ENCODE measurements around the gene ZDHHC7.

The ZDHHC7 gene

GRCh38 chr16:84937196-84938005 is 73.9 kb downstream of the ZDHHC7 start:
- H3K27me3 ChIP-seq (ENCODE audit: low read depth, low read length), result peaks cover 8% of the 10 kb centered on the region; the same call in 1 of the 2 replicates
- no peak overlapping the region for H3K4me3 ChIP-seq (ENCODE audit: low read length)
- H3K4me2 ChIP-seq (ENCODE audit: low read length), result no peak overlapping the region
- H3K79me2 ChIP-seq (ENCODE audit: low read length), result no peaks in the 10 kb centered on the region
- H3K4me1 ChIP-seq (ENCODE audit: low read length), result no peaks in the 10 kb centered on the region
- H3K9ac ChIP-seq (ENCODE audit: low read length), result no peak overlapping the region
- no peak for TF ChIP-seq EZH2phosphoT487 (IDR thresholded peaks at IDR 0.05; ENCODE audit: low read depth)
- no peak for TF ChIP-seq CTCF (IDR thresholded peaks at IDR 0.05; ENCODE audit: low read depth, low read length)
- no peak overlapping the region for H2AFZ ChIP-seq (ENCODE audit: low read depth, low read length)
- H3K27ac ChIP-seq (ENCODE audit: low read length), result no peak overlapping the region
- no peaks in the 10 kb centered on the region for H4K20me1 ChIP-seq (ENCODE audit: insufficient read depth, low read length)
- no peaks in the 10 kb centered on the region for H3K36me3 ChIP-seq (replicated peaks; ENCODE audit: low read depth, low read length)
- no peaks in the 10 kb centered on the region for H3K9me3 ChIP-seq (ENCODE audit: insufficient read depth, low read length)

- Histone ChIP-seq H3K4me1 (ENCODE audit: low read length) (no peaks in the 10 kb centered on the region), H3K79me2 (ENCODE audit: low read length) (no peaks in the 10 kb centered on the region), H3K27ac (ENCODE audit: low read length) (no peak overlapping the region), H4K20me1 (ENCODE audit: insufficient read depth, low read length) (no peaks in the 10 kb centered on the region), H3K9ac (ENCODE audit: low read length) (no peak overlapping the region), H3K36me3 (replicated peaks; ENCODE audit: low read depth, low read length) (no peaks in the 10 kb centered on the region), H2AFZ (ENCODE audit: low read depth, low read length) (no peak overlapping the region), H3K4me3 (ENCODE audit: low read length) (no peak overlapping the region), H3K4me2 (ENCODE audit: low read length) (no peak overlapping the region), H3K27me3 (ENCODE audit: low read depth, low read length) (peaks cover 8% of the 10 kb centered on the region; the same call in 1 of the 2 replicates), H3K9me3 (ENCODE audit: insufficient read depth, low read length) (no peaks in the 10 kb centered on the region)
- TF ChIP-seq EZH2phosphoT487 (IDR thresholded peaks at IDR 0.05; ENCODE audit: low read depth), result no peak
- TF ChIP-seq CTCF (IDR thresholded peaks at IDR 0.05; ENCODE audit: low read depth, low read length), result no peak
These were observed 77.3 kb downstream of the ZDHHC7 start for GRCh38 chr16:84933774-84934631.

GRCh38 chr16:84932681-84933080 is 78.7 kb downstream of the ZDHHC7 start:
- Histone ChIP-seq H3K9me3 (ENCODE audit: insufficient read depth, low read length) (no peaks in the 10 kb centered on the region), H3K27ac (ENCODE audit: low read length) (no peak overlapping the region), H4K20me1 (ENCODE audit: insufficient read depth, low read length) (no peaks in the 10 kb centered on the region)

More at GRCh38 chr16:84932681-84933080, 78.7 kb downstream of the ZDHHC7 start:
- Histone ChIP-seq H3K27me3 (ENCODE audit: low read depth, low read length) (peaks cover 6% of the 10 kb centered on the region; the same call in 1 of the 2 replicates), H3K36me3 (replicated peaks; ENCODE audit: low read depth, low read length) (no peaks in the 10 kb centered on the region), H2AFZ (ENCODE audit: low read depth, low read length) (no peak overlapping the region), H3K79me2 (ENCODE audit: low read length) (no peaks in the 10 kb centered on the region), H3K4me3 (ENCODE audit: low read length) (no peak overlapping the region), H3K4me1 (ENCODE audit: low read length) (no peaks in the 10 kb centered on the region), H3K9ac (ENCODE audit: low read length) (no peak overlapping the region), H3K4me2 (ENCODE audit: low read length) (no peak overlapping the region)
- TF ChIP-seq CTCF (IDR thresholded peaks at IDR 0.05; ENCODE audit: low read depth, low read length) (no peak), EZH2phosphoT487 (IDR thresholded peaks at IDR 0.05; ENCODE audit: low read depth) (no peak)
